DOHH2 (cell line): ENCODE data around the gene TBC1D22A.

Experiments
- EZH2phosphoT487 ChIP-seq: fragments of 200-600 bp; sonication (generic); IDR thresholded peaks from 2 replicates; pipeline ENCODE4 v1.6.1; 2017; ENCODE audit warnings: borderline replicate concordance, mild to moderate bottlenecking, antibody characterized with exemption, low read length, moderate library complexity, mixed read lengths
- TF ChIP-seq, protein P1 (sequence below): fragments of 200-600 bp; sonication (generic); IDR thresholded peaks from one replicate; pipeline ENCODE4 v1.5.1; 2014; ENCODE audit warnings: antibody characterized with exemption, mild to moderate bottlenecking, low read depth, low read length; ENCODE audit not compliant: poor library complexity, severe bottlenecking

DNA sequence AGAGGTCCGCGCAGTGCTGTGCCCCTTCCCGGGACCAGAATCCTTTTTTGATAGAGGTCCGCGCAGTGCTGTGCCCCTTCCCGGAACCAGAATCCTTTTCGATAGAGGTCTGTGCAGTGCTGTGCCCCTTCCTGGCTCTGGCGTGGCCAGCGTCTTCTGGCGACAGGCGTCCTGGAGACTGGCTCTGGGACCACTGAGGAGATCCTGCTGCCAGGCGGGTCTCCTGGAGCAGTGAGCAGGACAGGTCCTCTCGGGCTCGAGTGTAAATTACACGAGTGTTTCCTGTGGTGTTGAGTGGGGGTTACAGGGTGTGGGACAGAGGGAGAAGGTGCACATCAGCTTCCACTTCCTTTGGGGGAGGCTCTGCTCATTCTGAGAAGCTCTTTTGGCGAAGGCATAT, 98.1 kb downstream of the TBC1D22A start:
- TF ChIP-seq, protein P1, sequence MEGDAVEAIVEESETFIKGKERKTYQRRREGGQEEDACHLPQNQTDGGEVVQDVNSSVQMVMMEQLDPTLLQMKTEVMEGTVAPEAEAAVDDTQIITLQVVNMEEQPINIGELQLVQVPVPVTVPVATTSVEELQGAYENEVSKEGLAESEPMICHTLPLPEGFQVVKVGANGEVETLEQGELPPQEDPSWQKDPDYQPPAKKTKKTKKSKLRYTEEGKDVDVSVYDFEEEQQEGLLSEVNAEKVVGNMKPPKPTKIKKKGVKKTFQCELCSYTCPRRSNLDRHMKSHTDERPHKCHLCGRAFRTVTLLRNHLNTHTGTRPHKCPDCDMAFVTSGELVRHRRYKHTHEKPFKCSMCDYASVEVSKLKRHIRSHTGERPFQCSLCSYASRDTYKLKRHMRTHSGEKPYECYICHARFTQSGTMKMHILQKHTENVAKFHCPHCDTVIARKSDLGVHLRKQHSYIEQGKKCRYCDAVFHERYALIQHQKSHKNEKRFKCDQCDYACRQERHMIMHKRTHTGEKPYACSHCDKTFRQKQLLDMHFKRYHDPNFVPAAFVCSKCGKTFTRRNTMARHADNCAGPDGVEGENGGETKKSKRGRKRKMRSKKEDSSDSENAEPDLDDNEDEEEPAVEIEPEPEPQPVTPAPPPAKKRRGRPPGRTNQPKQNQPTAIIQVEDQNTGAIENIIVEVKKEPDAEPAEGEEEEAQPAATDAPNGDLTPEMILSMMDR = no peak
- TF ChIP-seq EZH2phosphoT487 = no peak
